Fibroblast of lung (primary cell): Measurements from ENCODE around the gene MYO3B.

Experiments
- EZH2 ChIP-seq: IDR thresholded peaks from 2 replicates; pipeline ENCODE4 v1.5.1; 2012; ENCODE audit warnings: low read length, control low read depth, mild to moderate bottlenecking; ENCODE audit errors: missing control alignments
- TF ChIP-seq, protein P1 (sequence below), 2 donors: IDR thresholded peaks in 1 of 2; conservative IDR thresholded peaks in 1 of 2; 1 replicate in 1 of 2; 2 replicates in 1 of 2; pipeline ENCODE4 v1.5.1; 2011 to 2012; ENCODE audit warnings: low read length in 2 of 2, control low read depth in 1 of 2, inconsistent platforms in 1 of 2, low read depth in 1 of 2, mild to moderate bottlenecking in 1 of 2

DNA sequence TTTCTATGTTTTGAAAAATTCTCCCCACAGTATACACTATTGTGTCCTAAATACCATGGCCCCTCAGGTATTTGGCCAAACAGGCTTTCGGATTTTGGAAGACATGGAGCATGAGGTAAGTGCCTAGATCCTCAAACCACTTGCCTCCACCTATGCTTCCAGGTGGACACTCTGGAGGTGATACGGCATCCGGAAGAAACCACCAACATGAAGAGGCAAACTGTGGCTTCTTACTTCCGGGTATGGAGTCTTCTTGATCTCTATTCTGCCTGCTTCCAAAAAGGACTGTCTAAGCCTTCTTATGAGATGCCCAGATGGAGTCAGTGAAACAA, 285.2 kb downstream of the MYO3B start:
- TF ChIP-seq, protein P1, sequence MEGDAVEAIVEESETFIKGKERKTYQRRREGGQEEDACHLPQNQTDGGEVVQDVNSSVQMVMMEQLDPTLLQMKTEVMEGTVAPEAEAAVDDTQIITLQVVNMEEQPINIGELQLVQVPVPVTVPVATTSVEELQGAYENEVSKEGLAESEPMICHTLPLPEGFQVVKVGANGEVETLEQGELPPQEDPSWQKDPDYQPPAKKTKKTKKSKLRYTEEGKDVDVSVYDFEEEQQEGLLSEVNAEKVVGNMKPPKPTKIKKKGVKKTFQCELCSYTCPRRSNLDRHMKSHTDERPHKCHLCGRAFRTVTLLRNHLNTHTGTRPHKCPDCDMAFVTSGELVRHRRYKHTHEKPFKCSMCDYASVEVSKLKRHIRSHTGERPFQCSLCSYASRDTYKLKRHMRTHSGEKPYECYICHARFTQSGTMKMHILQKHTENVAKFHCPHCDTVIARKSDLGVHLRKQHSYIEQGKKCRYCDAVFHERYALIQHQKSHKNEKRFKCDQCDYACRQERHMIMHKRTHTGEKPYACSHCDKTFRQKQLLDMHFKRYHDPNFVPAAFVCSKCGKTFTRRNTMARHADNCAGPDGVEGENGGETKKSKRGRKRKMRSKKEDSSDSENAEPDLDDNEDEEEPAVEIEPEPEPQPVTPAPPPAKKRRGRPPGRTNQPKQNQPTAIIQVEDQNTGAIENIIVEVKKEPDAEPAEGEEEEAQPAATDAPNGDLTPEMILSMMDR (conservative IDR thresholded peaks at IDR 0.05 in 1 of 2, IDR thresholded peaks at IDR 0.05 in 1 of 2; ENCODE audit: low read depth in 1 of 2, low read length in 2 of 2) = no peak
- TF ChIP-seq EZH2 = no peak
